ENCODE data around the gene COL4A2.

Gene COL4A2

GRCh38 chr13:110290153-110290552, 16.9 kb upstream of the COL4A2 start:
- DNase-seq (ENCODE audit: low read depth, low spot score): no peak

DNA sequence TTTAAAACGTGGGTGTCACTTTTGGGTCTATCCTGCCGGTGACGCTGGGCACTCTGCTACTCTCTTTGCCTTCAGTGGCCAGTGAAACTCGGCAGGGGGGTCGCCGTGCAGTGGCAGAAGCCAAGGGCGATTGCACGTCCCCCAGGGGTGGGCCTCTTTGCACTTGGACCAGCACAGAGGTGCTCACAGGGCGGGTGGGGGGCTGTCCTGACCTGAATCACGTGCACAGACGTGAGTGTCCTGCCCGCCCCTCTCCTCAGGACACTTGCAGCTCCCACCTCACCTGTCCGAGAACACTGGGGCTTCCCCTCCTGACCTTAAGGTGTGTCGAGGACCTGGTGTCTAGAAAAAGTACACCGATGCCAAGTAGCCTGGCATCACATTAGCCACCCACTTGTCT, 16.3 kb upstream of the COL4A2 start:
- DNase-seq (ENCODE audit: low read depth, low spot score): no peak

DNA sequence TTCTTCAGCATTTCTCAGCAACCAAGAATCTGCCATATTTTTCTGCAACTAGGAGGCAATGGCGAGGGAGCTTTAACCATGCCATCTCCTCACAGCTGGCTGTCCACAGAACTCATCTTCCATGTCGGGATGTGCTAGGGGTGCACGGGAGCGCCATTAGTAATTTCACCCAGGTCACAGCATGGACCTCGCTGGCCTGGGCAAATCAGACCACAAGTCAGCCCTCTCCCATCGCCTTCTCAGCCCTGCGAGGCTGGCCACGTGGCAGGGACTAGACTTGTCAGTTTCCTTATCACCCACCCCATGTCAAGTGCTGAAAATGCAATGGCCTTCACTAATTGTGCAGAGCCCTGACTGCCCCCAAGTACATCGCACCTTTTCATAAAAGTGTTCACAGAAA, 15.8 kb upstream of the COL4A2 start:
- no peak for DNase-seq (ENCODE audit: low read depth, low spot score)

- no peak for DNase-seq (ENCODE audit: low read depth, low spot score)
Measured at GRCh38 chr13:110293037-110293436, 14.0 kb upstream of the COL4A2 start.

DNA sequence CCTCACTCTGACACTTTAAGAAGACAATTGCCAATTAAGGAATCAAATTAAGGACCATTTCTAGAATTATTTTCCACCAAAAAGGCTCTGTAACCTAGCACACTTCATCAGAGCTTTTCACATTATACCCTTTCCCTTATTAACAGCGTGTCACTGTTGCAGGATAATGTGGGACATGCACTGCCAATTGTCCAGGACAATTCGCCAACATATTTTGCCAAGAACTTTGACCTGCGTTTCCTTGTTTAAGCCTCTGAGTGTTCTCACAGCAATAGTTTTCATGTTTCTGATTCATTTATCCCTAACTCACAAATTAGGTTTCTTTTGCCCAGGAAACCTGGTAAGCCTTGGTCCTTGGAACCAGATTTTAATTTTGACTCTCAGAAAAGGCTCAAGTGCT, 13.4 kb upstream of the COL4A2 start:
- no peak for DNase-seq (ENCODE audit: low read depth, low spot score)

DNA sequence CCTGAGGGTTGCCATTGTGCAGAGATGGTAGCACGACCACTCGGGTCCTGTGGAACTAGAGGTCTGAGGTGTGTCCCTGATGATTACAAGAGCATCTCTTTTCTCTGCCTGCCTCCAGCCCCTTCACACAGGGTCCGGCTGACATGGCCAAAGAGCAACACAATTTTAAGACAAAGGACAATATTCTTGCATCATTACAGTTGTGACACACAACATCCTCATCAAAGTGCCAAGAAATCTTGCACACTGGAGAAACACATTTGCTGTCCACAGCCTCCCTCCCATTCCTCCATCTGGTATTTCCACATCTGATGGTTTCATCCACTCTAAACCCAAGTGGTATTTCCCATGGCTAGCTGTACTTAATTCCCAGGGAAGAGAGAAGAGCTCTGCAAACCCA, 12.9 kb upstream of the COL4A2 start:
- DNase-seq (ENCODE audit: low read depth, low spot score): no peak

- no peak for DNase-seq (ENCODE audit: low read depth, low spot score)
Measured at GRCh38 chr13:110294622-110295021, 12.5 kb upstream of the COL4A2 start.

GRCh38 chr13:110297011-110297410, 10.1 kb upstream of the COL4A2 start:
- DNase-seq (ENCODE audit: low read depth, low spot score): no peak

- no peak for DNase-seq (ENCODE audit: low read depth, low spot score)
Measured at GRCh38 chr13:110297766-110298504, 9.1 kb upstream of the COL4A2 start.

DNA sequence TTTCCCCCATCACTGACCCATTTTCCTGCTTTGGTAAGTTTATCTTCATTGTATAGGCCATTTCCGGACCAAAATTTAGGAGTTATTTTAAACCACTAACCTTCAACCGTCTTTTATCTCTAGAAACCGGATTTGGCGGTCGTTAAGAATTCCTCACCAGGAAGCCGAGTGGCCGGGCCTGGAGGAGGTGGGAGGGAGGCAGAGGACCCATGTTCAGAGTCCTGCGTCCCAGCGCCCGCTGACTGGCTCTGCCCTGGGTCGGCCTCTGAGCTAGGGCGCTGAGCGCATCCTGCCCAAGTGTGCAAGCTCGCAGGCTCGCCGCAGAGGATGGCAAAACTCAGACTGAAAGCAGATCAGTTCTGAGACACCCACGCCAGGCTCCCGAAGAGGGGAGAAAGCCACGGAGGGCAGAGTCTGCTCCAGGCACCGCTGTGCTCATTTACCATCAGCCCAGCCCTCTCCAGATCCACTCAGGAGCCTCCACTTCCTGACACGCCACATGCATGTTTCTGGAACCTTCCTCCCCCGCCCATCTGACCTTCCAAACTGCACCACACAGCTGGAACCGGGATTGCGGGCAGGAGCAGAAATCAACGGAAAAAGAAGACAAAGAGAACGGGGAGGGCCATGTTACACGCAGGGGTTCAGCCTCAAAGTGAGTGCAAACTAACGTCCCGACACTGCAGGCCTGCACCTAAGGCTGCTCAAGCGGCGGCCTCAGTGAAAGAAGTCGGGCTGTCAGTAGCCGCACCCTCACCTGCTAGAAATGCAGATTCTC, 8.4 kb upstream of the COL4A2 start:
- no peak for DNase-seq (ENCODE audit: low read depth, low spot score)

- DNase-seq (ENCODE audit: low read depth, low spot score): no peak
Measured at GRCh38 chr13:110299283-110299840, 7.7 kb upstream of the COL4A2 start.

DNA sequence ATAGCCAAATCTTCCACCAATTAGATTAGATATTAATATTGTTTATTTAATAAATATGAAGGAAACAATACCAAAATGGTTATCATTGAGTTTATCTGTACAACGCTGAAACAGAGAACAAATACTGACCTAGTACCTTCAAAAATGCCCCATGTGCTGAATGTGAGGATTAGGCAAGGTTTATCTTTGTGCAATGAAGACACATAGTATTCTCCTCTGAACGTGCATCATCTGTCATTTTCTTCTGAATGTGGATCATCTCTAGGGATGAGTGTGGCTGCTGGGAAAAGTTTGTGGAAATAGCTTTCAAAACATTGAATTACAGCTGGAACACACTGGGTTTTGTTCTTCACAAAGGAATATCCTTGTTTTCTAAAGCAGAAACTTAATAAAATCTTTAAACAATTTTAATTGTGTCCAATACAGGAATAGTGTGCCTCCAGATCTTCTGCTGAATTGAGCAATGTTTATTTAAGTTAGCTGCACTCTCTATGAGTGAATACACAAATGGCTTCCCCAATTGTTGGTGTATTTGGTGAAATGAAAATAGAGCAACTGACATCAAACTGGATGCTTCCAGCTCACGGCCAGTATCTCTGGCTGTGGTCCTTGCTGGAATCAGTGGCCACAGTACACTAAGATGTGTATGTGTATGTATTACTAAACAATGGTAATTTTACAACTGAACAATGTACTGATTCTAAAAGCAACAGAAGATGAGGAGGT, 6.8 kb upstream of the COL4A2 start:
- no peak for DNase-seq (ENCODE audit: low read depth, low spot score)

DNA sequence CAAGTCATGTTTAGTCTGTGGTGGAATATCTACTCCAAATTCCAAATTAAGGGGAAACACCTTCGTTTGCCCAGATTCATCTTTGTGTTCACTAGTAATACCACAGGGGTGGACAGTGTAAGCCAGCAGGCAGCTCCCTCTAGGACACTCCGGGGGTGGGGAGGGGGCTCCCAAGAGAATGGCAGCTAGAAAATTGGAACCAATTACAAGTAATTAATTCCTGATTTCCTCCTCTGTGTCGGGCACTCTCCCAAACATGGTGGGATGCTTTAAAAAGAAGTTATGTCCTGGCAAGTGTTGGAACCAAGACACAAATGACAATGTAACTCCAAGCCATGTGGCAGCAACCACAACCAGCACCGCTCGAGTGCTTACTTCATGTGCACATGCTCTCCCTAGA, 6.0 kb upstream of the COL4A2 start:
- DNase-seq (ENCODE audit: low read depth, low spot score): no peak

DNA sequence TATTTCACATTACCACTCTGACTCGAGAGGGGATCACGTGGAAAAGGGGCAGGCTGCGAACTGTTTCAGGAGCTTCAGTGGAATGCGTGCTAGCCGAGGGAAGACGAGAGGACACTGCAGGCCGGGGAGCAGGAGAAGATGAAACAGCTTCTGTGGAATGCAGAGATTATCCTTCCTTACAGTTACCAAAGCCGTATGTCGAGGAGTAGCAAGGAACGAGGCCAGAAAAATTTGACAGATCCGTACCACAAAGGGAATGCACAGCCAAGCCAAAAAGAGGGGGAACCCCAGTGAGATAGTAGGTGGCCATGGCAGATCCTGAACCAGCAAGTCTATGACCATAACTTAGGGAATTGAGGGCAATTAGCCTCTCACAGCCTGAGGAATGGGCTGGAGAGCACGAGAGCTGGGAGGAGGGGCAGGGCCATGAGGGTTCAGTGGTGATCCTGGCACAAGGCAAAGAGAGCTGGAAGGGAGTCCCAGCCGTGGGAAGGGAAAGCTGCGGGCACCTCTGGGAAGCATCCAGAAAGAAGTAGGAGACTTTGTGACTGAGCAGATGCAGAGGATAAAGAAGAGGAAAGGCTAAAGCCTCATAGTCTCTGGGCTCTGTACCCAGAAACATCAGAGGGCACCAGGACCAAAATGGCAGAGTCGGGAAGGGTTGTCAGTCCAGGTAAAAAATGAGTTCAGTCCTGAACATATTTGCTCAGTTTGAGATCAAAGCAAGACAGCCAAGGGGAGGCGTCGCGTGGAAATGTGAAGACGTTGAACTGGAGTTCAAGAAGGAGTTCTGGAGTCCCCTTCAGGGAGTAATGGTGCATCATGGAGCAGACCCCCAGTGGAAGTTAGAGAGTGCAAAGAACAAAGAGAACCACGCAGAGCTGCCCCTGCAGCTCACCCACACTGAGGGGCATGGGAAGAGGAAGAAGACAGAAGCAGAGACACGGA, 5.2 kb upstream of the COL4A2 start:
- DNase-seq (ENCODE audit: low read depth, low spot score): no peak

- DNase-seq (ENCODE audit: low read depth, low spot score): no peak
Measured at GRCh38 chr13:110302997-110303396, 4.1 kb upstream of the COL4A2 start.

- no peak for DNase-seq (ENCODE audit: low read depth, low spot score)
Measured at GRCh38 chr13:110303644-110304043, 3.4 kb upstream of the COL4A2 start.

DNA sequence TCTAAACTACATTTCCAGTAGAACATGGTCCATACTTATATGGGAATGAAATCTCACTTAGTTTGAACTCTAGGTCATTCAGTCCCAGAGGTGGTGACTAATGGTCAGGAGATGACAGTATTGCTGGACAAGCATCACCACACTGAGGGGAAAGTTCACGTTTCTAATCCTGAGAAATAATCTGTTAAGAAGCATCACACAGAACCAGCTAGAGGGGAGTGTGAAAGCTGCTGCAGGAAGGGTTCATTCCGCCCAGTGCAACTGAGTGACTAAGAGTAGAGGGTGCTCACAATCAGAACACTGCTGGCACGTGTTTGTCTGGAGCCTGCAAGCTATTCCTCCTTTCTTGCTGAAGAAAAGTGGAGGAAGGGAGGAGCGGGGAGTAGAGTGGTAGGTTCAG, 2.8 kb upstream of the COL4A2 start:
- DNase-seq (ENCODE audit: low read depth, low spot score): no peak

- DNase-seq (ENCODE audit: low read depth, low spot score): no peak
Measured at GRCh38 chr13:110305001-110305400, 2.1 kb upstream of the COL4A2 start.

DNA sequence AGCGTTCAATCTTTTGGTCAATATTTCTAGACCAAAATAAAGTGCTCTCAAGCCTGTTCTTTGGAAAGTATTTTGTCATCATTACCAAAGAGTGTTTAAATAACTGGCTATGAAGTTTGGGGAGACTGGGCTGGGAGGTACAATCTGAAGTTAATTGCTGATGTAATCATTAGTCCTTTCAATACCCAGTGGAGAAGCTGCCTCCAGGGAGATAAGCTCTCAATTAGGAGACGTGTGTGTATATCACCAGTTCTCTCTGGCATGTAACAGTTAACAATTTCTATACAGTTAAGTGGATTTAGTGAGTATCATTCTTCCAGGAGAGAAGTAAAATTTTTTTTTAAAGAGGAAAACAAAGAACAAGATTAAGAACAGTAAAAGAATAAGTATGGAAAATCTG, 1.5 kb upstream of the COL4A2 start:
- DNase-seq (ENCODE audit: low read depth, low spot score): no peak

DNA sequence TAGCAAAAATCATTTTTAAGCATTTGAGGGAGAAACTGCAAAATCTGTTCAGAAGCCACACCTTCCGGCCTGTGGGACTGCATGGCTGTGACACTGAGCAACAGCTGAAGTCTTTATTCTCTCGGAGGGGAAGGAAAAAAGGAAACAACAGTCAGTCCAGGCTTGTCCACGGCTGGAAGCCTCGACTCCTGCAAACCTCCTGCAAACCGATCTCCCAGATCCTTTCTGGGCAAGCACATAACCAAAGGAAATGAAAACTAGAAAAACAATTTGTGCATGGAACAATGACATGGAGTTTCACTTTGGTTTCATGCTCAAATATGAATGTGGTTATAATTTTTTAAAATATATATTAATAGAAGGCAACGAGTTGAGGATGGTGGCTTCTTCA, 1.1 kb upstream of the COL4A2 start:
- no peak for DNase-seq (ENCODE audit: low read depth, low spot score)

- no peak for DNase-seq (ENCODE audit: low read depth, low spot score)
Measured at GRCh38 chr13:110306340-110306959, 634 bp upstream of the COL4A2 start.

Data from smooth muscle cell of the brain vasculature (primary cell).